Suprapubic skin (tissue), 4 donors: Measurements from ENCODE around the gene CACNB4. TPM values are rescaled to one million over a fixed set of nuclear protein-coding genes. Genes with fewer than 3 reads are reported as not detected.
"Not testable (repeated sequence)": the region's sequence is repeated elsewhere in the genome, so short reads cannot be mapped to it uniquely, and the experiment has no call there.

ENCODE experiments used
- DNase-seq, 2 donors: peaks; one replicate each; pipeline ENCODE4 v3.0.0-alpha.2; 2019; ENCODE audit warnings: low spot score in 2 of 2
- H3K27ac ChIP-seq: fragments of 200-600 bp; sonication (generic); one replicate; pipeline ENCODE4 v1.5.1; 2019
- H3K27me3 ChIP-seq: fragments of 200-600 bp; sonication (generic); one replicate; pipeline ENCODE4 v1.5.1; 2019
- H3K36me3 ChIP-seq: fragments of 200-600 bp; sonication (generic); one replicate; pipeline ENCODE4 v1.5.1; 2019
- H3K4me1 ChIP-seq: fragments of 200-600 bp; sonication (generic); one replicate; pipeline ENCODE4 v1.5.1; 2019
- H3K4me3 ChIP-seq: fragments of 200-600 bp; sonication (generic); one replicate; pipeline ENCODE4 v1.5.1; 2019; ENCODE audit warnings: mild to moderate bottlenecking
- H3K9me3 ChIP-seq: fragments of 200-600 bp; sonication (generic); one replicate; pipeline ENCODE4 v1.5.1; 2019
- EP300 ChIP-seq: sonication (generic); formaldehyde crosslinking; IDR thresholded peaks from one replicate; pipeline ENCODE4 v1.6.1; 2017; ENCODE audit warnings: antibody characterized with exemption
- POLR2A ChIP-seq, 2 donors: fragments of 450-650 bp; IDR thresholded peaks; one replicate each; pipeline ENCODE4 v1.6.1; 2017; ENCODE audit warnings: antibody characterized with exemption in 2 of 2, mild to moderate bottlenecking in 2 of 2, moderate library complexity in 2 of 2
- POLR2AphosphoS5 ChIP-seq, 3 donors: sonication (generic); formaldehyde crosslinking; IDR thresholded peaks; one replicate each; pipeline ENCODE4 v1.6.1; 2017; ENCODE audit warnings: antibody characterized with exemption in 3 of 3
- WGBS: methylation state at CpG from one replicate; pipeline ENCODE4 v1.1.5; 2018; 5-methylcytosine and 5-hydroxymethylcytosine counted together
- total RNA-seq, 4 donors: library from RNA; depleted of rRNA; stranded (reverse); fragments of >200 nt; gene quantifications; one replicate each; pipeline ENCODE4 v1.1.0, GENCODE V29; 2016
- TF ChIP-seq, protein P1 (sequence below), 2 donors: fragments of 200-600 bp in 1 of 2; fragments of 450-650 bp in 1 of 2; sonication (generic) in 1 of 2; IDR thresholded peaks; one replicate each; pipeline ENCODE4 v1.5.1; 2016 to 2019; ENCODE audit warnings: antibody characterized with exemption in 2 of 2, mild to moderate bottlenecking in 1 of 2, moderate library complexity in 1 of 2

CACNB4 gene
- total RNA-seq, 4 donors from 2014 or later = 7.6 to 14.5 (median 10.7) TPM

DNA sequence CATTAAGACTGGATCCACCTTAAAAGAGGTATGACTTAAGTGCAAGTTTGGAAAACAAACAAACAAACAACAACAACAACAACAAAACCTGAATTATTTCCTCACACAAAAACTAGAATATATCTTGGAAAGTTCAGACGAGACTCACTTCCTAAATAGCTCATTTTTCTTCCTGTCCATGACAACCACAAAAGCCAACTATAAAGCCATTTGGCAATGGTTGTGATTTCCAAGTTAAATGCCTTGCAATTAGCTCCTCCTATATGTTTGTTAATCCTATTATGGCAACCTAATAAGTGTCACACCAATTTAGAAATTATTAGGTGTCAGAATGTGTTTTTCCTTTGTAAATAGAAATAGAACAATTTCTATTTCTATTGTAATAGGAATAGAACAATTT lies 179.1 kb downstream of the CACNB4 start:
- Histone ChIP-seq H3K27me3 (no peaks in the 10 kb centered on the region), H3K36me3 (no peaks in the 10 kb centered on the region), H3K4me3 (no peak overlapping the region), H3K4me1 (peaks cover 31% of the 10 kb centered on the region), H3K27ac (no peak overlapping the region), H3K9me3 (no peaks in the 10 kb centered on the region)
- 35% methylated on average over 1 of the region's 1 CpG for WGBS
- no peak for TF ChIP-seq EP300
- TF ChIP-seq POLR2AphosphoS5 (IDR thresholded peaks at IDR 0.05) = no peak
- TF ChIP-seq, protein P1, sequence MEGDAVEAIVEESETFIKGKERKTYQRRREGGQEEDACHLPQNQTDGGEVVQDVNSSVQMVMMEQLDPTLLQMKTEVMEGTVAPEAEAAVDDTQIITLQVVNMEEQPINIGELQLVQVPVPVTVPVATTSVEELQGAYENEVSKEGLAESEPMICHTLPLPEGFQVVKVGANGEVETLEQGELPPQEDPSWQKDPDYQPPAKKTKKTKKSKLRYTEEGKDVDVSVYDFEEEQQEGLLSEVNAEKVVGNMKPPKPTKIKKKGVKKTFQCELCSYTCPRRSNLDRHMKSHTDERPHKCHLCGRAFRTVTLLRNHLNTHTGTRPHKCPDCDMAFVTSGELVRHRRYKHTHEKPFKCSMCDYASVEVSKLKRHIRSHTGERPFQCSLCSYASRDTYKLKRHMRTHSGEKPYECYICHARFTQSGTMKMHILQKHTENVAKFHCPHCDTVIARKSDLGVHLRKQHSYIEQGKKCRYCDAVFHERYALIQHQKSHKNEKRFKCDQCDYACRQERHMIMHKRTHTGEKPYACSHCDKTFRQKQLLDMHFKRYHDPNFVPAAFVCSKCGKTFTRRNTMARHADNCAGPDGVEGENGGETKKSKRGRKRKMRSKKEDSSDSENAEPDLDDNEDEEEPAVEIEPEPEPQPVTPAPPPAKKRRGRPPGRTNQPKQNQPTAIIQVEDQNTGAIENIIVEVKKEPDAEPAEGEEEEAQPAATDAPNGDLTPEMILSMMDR (IDR thresholded peaks at IDR 0.05) = no peak
- no peak for TF ChIP-seq POLR2A (IDR thresholded peaks at IDR 0.05)
- DNase-seq = no peak

DNA sequence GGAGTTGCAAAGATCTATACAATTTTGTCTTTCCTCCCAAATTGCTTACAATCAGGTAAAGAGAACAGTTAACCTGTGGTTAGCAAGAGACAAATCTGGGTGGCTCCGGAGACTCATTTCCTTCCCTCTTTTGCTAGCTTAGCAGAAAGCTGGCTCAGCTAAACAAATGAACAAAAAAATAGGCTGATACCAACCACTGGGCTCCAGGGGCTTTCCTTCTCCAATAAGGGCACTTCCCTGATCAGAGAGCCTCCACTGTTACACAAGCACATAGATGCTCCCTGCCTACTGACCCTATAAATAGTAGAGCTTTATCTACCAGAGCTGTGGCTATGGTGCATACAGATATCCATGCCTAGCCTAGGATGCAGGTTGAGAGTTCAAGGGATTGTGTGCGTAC lies 180.5 kb downstream of the CACNB4 start:
- no peaks in the 10 kb centered on the region for H3K27me3 ChIP-seq
- no peak for DNase-seq
- TF ChIP-seq, protein P1 (IDR thresholded peaks at IDR 0.05) = no peak
- TF ChIP-seq EP300 (no peak), POLR2AphosphoS5 (IDR thresholded peaks at IDR 0.05) (no peak), POLR2A (IDR thresholded peaks at IDR 0.05) (no peak)
- H3K27ac ChIP-seq = no peak overlapping the region
- peaks cover 27% of the 10 kb centered on the region for H3K4me1 ChIP-seq
- no peaks in the 10 kb centered on the region for H3K9me3 ChIP-seq
- H3K36me3 ChIP-seq = no peaks in the 10 kb centered on the region
- no peak overlapping the region for H3K4me3 ChIP-seq
- WGBS = 75% methylated on average over 2 of the region's 2 CpGs

DNA sequence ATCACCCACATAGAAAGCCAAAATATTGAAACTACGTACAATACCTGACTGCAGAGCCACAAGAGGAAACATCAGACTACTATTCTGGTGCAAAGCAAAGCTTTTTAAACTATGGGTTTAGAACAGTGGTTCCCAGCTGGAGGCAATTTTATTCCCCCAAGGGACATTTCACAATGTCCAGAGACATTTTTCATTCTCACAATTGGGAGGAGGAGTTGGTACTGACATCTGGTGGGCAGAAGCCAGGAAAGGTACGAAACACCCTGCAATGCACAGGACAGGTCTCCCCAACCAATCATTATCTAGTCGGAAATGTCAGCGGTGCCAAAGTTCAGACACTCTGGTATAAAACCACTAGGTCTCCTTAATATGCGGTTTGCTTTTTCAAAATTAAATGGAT lies 182.2 kb downstream of the CACNB4 start:
- Histone ChIP-seq H3K9me3 (no peaks in the 10 kb centered on the region), H3K4me1 (peaks cover 18% of the 10 kb centered on the region), H3K4me3 (no peak overlapping the region), H3K36me3 (no peaks in the 10 kb centered on the region), H3K27ac (no peak overlapping the region), H3K27me3 (no peaks in the 10 kb centered on the region)
- DNase-seq = no peak
- 46% methylated on average over 5 of the region's 5 CpGs for WGBS
- TF ChIP-seq POLR2A (IDR thresholded peaks at IDR 0.05) (no peak), POLR2AphosphoS5 (IDR thresholded peaks at IDR 0.05) (no peak), EP300 (no peak)

DNA sequence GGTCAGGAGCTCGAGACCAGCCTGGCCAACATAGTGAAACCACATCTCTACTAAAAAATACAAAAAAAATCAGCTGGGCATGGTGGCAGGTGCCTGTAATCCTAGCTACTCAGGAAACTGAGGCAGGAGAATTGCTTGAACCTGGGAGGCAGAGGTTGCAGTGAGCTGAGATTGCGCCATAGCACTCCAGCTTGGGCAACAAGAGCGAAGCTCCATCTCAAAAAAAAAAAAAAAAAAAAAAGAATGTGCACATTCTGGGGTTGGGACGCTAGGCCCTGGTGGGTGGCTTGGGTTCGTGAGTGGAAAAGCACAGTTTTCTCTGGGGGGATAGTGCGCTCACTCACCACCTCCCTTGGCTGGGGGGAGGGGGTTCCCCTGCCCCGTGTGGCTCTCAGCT lies 183.2 kb downstream of the CACNB4 start:
- H3K4me3 ChIP-seq, DNase-seq, H3K9me3 ChIP-seq, H3K36me3 ChIP-seq, H3K27me3 ChIP-seq, H3K27ac ChIP-seq: not testable (repeated sequence)
- WGBS = 85% methylated on average over 7 of the region's 7 CpGs
- H3K4me1 ChIP-seq = peaks cover 18% of the 10 kb centered on the region

DNA sequence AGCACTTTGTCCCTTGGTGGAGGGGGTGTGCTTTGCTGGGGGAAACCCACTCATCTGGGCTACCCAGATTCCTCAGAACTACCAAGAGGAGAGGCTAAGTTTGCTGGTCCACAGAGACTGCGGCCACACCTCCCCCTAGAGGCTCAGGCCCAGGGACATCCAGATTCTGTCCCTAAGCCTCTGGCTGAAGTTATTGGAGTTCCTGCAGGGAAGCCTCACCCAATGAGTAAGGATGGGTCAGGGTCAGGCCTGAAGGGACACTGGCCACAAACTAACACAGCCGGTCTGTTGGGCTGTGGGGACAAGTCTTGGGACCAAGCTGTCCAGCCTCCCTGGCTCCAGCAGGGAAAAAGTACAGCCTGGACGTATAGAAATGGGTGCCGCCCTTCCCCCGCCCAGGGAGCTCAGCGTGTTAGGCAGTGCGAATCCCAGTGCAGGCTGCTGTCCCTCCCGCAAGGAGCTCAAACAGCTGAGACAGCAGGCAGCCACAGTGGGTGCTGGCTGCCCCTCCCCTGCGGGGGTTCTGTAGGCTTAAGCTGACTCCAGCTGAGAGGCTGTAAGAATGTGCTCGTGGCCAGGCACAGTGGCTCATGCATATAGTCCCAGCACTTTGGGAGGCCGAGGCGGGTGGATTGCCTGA lies 183.7 kb downstream of the CACNB4 start:
- H3K9me3 ChIP-seq = no peaks in the 10 kb centered on the region
- no peak overlapping the region for H3K4me3 ChIP-seq
- H3K4me1 ChIP-seq = peaks cover 18% of the 10 kb centered on the region
- H3K36me3 ChIP-seq = no peaks in the 10 kb centered on the region
- DNase-seq = no peak
- 92% methylated on average over 5 of the region's 12 CpGs for WGBS
- no peak overlapping the region for H3K27ac ChIP-seq
- TF ChIP-seq POLR2AphosphoS5 (IDR thresholded peaks at IDR 0.05) (no peak), EP300 (no peak), POLR2A (IDR thresholded peaks at IDR 0.05) (no peak)
- TF ChIP-seq, protein P1 (IDR thresholded peaks at IDR 0.05) = no peak
- no peaks in the 10 kb centered on the region for H3K27me3 ChIP-seq

DNA sequence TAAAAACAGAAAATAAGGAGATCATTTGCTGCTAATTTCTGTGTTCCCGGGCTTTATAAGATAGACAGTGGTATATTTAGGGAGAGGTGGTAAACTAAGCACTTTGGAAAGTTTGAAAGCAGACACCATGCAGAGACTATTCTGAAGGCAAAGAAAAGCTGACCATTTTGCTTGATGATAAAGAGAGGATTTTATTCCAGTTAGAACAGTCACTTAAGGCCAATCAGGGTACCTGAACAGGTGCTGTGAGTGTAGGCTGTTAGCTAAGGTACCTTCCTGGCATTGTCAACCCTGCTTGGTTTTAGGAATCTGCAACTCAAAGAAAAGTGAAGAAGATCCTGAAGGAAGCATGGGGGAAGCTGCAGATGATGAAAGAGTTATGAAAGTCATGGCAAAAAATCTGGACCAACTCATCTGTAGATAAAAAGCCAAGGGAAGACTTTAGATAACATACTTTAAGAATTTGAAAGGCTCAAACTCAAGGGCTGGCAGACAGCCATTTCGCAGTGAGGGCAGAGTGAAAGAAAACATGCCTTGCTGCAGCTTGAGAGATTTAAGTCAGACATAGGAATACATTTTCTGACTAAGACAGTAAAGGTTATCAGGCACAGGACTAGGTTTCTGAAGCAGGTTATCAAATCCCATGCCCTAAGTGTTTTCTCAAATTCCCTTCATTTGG lies 190.5 kb downstream of the CACNB4 start:
- Histone ChIP-seq H3K4me3 (no peak overlapping the region), H3K9me3 (no peaks in the 10 kb centered on the region), H3K36me3 (no peaks in the 10 kb centered on the region), H3K4me1 (peaks cover 5% of the 10 kb centered on the region), H3K27me3 (no peaks in the 10 kb centered on the region), H3K27ac (no peak overlapping the region)
- DNase-seq = no peak
- WGBS = 83% methylated on average over 2 of the region's 2 CpGs
- TF ChIP-seq, protein P1 (IDR thresholded peaks at IDR 0.05) = no peak
- TF ChIP-seq POLR2AphosphoS5 (IDR thresholded peaks at IDR 0.05) (no peak), EP300 (no peak), POLR2A (IDR thresholded peaks at IDR 0.05) (no peak)
